ENCODE measurements around the gene GIN1.

The GIN1 gene

DNA sequence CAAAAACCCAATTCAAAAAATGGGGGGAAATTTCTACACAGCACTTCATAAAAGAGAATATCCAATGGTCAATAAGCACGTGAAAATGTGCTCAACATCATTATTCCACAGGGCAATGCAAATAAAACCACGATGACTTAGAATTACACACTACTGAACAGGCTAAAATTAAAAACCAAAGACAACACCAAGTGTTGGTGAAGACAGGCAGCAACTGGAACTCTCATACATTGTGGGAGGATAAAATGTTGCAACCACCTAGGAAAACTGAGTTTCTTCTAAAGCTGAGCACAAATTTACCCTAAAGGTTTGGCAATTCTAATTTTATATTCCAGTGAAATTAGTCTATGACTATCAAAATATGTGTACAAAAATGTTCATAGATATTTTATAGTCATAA lies 9.5 kb downstream of the GIN1 start:
- Histone ChIP-seq H3K79me2 (ENCODE audit: insufficient read depth, low read depth) (no peaks in the 10 kb centered on the region), H2AFZ (ENCODE audit: low read depth) (no peak overlapping the region), H3K4me3 (IDR thresholded peaks at IDR 0.05; ENCODE audit: insufficient read depth, low read depth, low read length) (no peak overlapping the region), H3K4me1 (ENCODE audit: low read depth, poor library complexity, severe bottlenecking) (no peaks in the 10 kb centered on the region), H4K20me1 (ENCODE audit: insufficient read depth) (no peaks in the 10 kb centered on the region), H3K9ac (no peak overlapping the region), H3K27ac (no peak overlapping the region), H3K4me2 (no peak overlapping the region), H3K36me3 (ENCODE audit: insufficient read depth) (0 out of 2 replicates have a peak, but pooled peaks cover 2% of the 10 kb centered on the region), H3K27me3 (ENCODE audit: insufficient read depth, low read depth) (no peaks in the 10 kb centered on the region)
- TF ChIP-seq, protein P1, sequence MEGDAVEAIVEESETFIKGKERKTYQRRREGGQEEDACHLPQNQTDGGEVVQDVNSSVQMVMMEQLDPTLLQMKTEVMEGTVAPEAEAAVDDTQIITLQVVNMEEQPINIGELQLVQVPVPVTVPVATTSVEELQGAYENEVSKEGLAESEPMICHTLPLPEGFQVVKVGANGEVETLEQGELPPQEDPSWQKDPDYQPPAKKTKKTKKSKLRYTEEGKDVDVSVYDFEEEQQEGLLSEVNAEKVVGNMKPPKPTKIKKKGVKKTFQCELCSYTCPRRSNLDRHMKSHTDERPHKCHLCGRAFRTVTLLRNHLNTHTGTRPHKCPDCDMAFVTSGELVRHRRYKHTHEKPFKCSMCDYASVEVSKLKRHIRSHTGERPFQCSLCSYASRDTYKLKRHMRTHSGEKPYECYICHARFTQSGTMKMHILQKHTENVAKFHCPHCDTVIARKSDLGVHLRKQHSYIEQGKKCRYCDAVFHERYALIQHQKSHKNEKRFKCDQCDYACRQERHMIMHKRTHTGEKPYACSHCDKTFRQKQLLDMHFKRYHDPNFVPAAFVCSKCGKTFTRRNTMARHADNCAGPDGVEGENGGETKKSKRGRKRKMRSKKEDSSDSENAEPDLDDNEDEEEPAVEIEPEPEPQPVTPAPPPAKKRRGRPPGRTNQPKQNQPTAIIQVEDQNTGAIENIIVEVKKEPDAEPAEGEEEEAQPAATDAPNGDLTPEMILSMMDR (conservative IDR thresholded peaks at IDR 0.05; ENCODE audit: low read depth, low read length): no peak

DNA sequence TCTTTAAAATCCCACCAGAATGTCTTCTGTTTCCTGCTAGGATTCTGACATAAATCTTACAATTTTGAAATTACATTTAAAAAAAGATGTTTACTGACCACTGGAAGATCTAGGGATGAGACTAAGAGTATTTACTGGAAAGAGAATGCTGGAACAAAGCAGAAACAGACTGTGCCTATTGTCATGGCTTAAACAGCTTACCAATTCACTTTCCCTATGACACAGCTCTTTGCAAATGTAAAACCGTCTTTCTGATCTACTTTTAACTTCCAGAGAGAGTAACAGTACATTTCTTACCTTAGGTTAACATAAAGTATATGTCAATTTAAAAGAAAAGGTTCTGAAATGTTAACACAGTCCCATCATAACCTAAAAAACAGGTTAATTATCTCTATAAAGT lies 10.7 kb downstream of the GIN1 start:
- 0 out of 2 replicates have a peak, but pooled peaks cover 2% of the 10 kb centered on the region for H3K36me3 ChIP-seq (ENCODE audit: insufficient read depth)
- H3K9ac ChIP-seq: no peak overlapping the region
- H3K4me1 ChIP-seq (ENCODE audit: low read depth, poor library complexity, severe bottlenecking): no peaks in the 10 kb centered on the region
- no peaks in the 10 kb centered on the region for H3K79me2 ChIP-seq (ENCODE audit: insufficient read depth, low read depth)
- TF ChIP-seq, protein P1 (conservative IDR thresholded peaks at IDR 0.05; ENCODE audit: low read depth, low read length): no peak
- no peak overlapping the region for H3K4me3 ChIP-seq (IDR thresholded peaks at IDR 0.05; ENCODE audit: insufficient read depth, low read depth, low read length)
- H2AFZ ChIP-seq (ENCODE audit: low read depth): no peak overlapping the region
- H3K27ac ChIP-seq: no peak overlapping the region
- H3K27me3 ChIP-seq (ENCODE audit: insufficient read depth, low read depth): no peaks in the 10 kb centered on the region
- H3K4me2 ChIP-seq: no peak overlapping the region
- H4K20me1 ChIP-seq (ENCODE audit: insufficient read depth): no peaks in the 10 kb centered on the region

DNA sequence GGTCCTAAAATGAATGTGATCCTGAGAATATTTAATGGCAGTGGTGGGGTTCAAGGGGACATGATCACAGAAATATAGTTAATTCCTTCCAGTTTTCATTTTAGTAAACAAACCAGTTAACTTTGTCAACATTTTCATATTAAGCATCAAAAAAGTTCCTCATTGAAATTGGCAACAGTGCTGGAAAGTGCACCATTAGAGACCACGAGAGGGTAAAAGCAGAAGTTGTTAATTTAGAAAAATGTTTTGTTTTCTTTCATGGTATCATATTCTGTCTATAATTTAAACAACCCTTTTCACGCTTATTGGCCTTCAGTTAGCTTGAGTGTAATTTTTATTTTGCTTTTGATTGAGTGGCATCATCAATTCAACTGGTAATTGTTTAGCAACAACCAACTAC lies 11.9 kb downstream of the GIN1 start:
- Histone ChIP-seq H3K27ac (no peak overlapping the region), H3K4me3 (IDR thresholded peaks at IDR 0.05; ENCODE audit: insufficient read depth, low read depth, low read length) (no peak overlapping the region)

DNA sequence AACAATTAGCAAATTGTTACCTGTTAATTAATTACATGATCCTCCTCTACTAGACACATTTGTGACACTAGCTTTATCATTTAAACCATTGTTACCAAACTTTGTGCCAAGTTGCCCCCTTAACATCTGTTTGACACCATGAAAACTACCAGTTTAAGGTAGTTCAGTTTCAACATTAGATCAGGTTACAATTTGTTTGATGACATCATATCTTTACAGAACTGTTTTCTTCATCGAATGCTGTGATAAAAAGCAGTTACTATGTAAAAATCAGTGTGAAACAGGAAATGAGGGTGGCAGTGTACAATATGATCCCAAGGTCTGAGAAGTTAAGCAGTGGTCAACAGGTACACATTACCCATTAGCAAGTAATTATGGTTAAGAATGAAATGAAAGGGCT lies 17.7 kb downstream of the GIN1 start:
- Histone ChIP-seq H3K27me3 (ENCODE audit: insufficient read depth, low read depth) (no peaks in the 10 kb centered on the region), H3K4me3 (IDR thresholded peaks at IDR 0.05; ENCODE audit: insufficient read depth, low read depth, low read length) (no peak overlapping the region), H3K4me2 (no peak overlapping the region), H3K36me3 (ENCODE audit: insufficient read depth) (no peaks in the 10 kb centered on the region), H3K9ac (no peak overlapping the region), H4K20me1 (ENCODE audit: insufficient read depth) (no peaks in the 10 kb centered on the region), H3K4me1 (ENCODE audit: low read depth, poor library complexity, severe bottlenecking) (peaks cover 7% of the 10 kb centered on the region), H3K79me2 (ENCODE audit: insufficient read depth, low read depth) (no peaks in the 10 kb centered on the region), H3K27ac (no peak overlapping the region), H2AFZ (ENCODE audit: low read depth) (no peak overlapping the region)
- TF ChIP-seq, protein P1 (conservative IDR thresholded peaks at IDR 0.05; ENCODE audit: low read depth, low read length): no peak

More for the DNA sequence above, 11.9 kb downstream of the GIN1 start:
- Histone ChIP-seq H3K27me3 (ENCODE audit: insufficient read depth, low read depth) (no peaks in the 10 kb centered on the region), H3K36me3 (ENCODE audit: insufficient read depth) (0 out of 2 replicates have a peak, but pooled peaks cover 2% of the 10 kb centered on the region), H2AFZ (ENCODE audit: low read depth) (no peak overlapping the region), H3K9ac (no peak overlapping the region), H4K20me1 (ENCODE audit: insufficient read depth) (no peaks in the 10 kb centered on the region), H3K4me1 (ENCODE audit: low read depth, poor library complexity, severe bottlenecking) (no peaks in the 10 kb centered on the region), H3K4me2 (no peak overlapping the region), H3K79me2 (ENCODE audit: insufficient read depth, low read depth) (no peaks in the 10 kb centered on the region)
- TF ChIP-seq, protein P1 (conservative IDR thresholded peaks at IDR 0.05; ENCODE audit: low read depth, low read length): no peak

Data from KMS-11 (cell line).